ENCODE measurements around the gene MTA1.

The MTA1 gene

DNA sequence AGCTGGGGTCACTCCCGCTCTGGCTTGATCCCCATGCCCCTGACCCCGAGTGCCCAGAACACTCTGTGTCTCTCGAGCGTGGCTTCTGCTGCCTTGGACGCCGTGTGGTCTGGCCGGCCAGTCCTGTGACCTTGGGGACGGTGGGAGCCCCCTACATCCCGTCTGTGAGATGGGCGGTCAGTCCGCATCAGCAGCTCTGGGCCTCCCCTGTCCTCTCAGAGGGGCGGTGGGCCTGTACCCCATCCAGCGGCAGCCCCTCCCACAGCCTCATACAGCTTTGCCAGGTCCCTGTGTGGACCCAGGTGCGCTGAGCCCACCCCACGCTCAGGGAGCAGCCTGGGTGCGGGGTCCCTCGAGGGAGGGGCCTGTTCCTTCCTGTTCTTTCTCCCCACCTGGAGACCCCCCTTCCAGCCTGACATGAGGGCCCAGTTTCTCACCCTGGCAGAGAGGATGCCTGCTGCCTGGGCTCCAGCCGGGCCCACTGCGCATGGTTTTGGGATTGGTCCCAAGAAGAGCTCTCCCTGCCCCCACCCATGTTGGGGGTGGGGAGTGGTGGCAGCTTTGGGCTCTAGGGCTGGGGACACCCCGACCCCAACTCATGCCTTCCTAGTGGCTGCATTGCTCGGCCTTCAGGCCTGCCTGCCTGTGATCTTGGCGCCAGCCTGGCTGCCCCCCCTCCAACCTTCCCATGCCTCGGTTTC, 1.5 kb downstream of the MTA1 start:
- Mint-ChIP-seq H3K27ac (peak overlapping the region; percentile 91), H3K4me3 (peak overlapping the region; percentile 94), H3K27me3 (ENCODE audit: low read depth) (no peaks in the 10 kb centered on the region), H3K36me3 (ENCODE audit: low read depth) (peaks cover 15% of the 10 kb centered on the region), H3K4me1 (ENCODE audit: low read depth) (peaks cover 15% of the 10 kb centered on the region), H3K9me3 (no peaks in the 10 kb centered on the region)
- no peak for DNase-seq (ENCODE audit: low spot score)

GRCh38 chr14:105421723-105422615, 2.3 kb downstream of the MTA1 start:
- peaks cover 15% of the 10 kb centered on the region for H3K4me1 Mint-ChIP-seq (ENCODE audit: low read depth)
- H3K27ac Mint-ChIP-seq, result peak overlapping the region; percentile 82
- no peaks in the 10 kb centered on the region for H3K9me3 Mint-ChIP-seq
- H3K4me3 Mint-ChIP-seq, result peak overlapping the region; percentile 94
- no peaks in the 10 kb centered on the region for H3K27me3 Mint-ChIP-seq (ENCODE audit: low read depth)
- peaks cover 18% of the 10 kb centered on the region for H3K36me3 Mint-ChIP-seq (ENCODE audit: low read depth)
- no peak for DNase-seq (ENCODE audit: low spot score)

GRCh38 chr14:105422695-105423487, 3.3 kb downstream of the MTA1 start:
- Mint-ChIP-seq H3K4me3 (no peak overlapping the region), H3K36me3 (ENCODE audit: low read depth) (peaks cover 24% of the 10 kb centered on the region), H3K4me1 (ENCODE audit: low read depth) (peaks cover 15% of the 10 kb centered on the region), H3K27me3 (ENCODE audit: low read depth) (no peaks in the 10 kb centered on the region), H3K27ac (peak overlapping the region; percentile 41), H3K9me3 (no peaks in the 10 kb centered on the region)
- no peak for DNase-seq (ENCODE audit: low spot score)

GRCh38 chr14:105423488-105424195, 4.0 kb downstream of the MTA1 start:
- Mint-ChIP-seq H3K9me3 (no peaks in the 10 kb centered on the region), H3K36me3 (ENCODE audit: low read depth) (peaks cover 31% of the 10 kb centered on the region), H3K27ac (peak overlapping the region; percentile 26), H3K27me3 (ENCODE audit: low read depth) (no peaks in the 10 kb centered on the region), H3K4me3 (no peak overlapping the region), H3K4me1 (ENCODE audit: low read depth) (peaks cover 15% of the 10 kb centered on the region)
- DNase-seq (ENCODE audit: low spot score), result no peak

DNA sequence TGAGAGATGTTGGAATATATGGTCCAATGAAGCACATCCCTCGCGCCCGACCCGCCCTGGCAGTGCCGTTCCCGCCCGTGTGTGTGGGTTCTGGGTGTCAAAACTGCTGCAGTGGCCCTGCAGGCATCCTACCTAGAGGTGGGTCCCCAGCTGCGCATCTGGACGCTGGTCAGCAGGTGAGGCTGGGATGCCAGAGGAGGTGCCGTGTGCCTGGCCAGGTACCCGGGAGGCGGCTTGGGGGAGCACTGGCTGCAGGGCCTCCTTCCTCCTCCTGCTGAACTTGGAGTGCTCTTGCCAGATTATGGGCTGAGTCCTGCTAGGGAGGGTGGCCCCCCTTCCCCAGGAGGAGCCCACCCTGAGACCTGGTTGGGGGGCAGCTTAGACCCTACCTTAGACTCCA, 5.2 kb downstream of the MTA1 start:
- no peaks in the 10 kb centered on the region for H3K9me3 Mint-ChIP-seq
- H3K27me3 Mint-ChIP-seq (ENCODE audit: low read depth), result no peaks in the 10 kb centered on the region
- H3K36me3 Mint-ChIP-seq (ENCODE audit: low read depth), result peaks cover 33% of the 10 kb centered on the region
- no peak overlapping the region for H3K27ac Mint-ChIP-seq
- no peak for DNase-seq (ENCODE audit: low spot score)
- H3K4me3 Mint-ChIP-seq, result no peak overlapping the region
- peaks cover 15% of the 10 kb centered on the region for H3K4me1 Mint-ChIP-seq (ENCODE audit: low read depth)

DNA sequence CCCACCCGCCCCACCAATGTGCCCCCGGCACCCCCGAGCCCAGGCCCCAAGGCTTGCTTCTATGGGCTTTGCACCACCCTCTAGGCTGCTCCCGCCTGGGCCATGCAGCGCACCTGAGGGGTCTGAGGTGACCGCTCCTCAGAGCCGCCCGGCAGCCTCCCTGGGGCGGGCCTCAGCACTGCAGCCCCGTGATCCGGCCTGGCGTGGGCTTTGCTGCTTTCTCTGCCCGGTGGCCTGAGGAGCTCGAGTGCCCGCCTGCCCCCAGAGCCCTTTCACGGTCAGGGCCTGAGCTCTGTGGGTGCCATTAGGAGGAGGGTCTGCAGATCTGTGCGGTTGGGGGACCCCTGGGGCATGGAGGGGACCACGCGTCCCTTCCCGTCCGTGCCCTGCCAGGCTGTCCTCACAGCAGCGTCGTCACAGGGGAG, 6.2 kb downstream of the MTA1 start:
- DNase-seq (ENCODE audit: low spot score), result no peak
- Mint-ChIP-seq H3K27me3 (ENCODE audit: low read depth) (no peaks in the 10 kb centered on the region), H3K27ac (no peak overlapping the region), H3K36me3 (ENCODE audit: low read depth) (peaks cover 41% of the 10 kb centered on the region), H3K4me3 (no peak overlapping the region), H3K4me1 (ENCODE audit: low read depth) (peaks cover 13% of the 10 kb centered on the region), H3K9me3 (no peaks in the 10 kb centered on the region)

DNA sequence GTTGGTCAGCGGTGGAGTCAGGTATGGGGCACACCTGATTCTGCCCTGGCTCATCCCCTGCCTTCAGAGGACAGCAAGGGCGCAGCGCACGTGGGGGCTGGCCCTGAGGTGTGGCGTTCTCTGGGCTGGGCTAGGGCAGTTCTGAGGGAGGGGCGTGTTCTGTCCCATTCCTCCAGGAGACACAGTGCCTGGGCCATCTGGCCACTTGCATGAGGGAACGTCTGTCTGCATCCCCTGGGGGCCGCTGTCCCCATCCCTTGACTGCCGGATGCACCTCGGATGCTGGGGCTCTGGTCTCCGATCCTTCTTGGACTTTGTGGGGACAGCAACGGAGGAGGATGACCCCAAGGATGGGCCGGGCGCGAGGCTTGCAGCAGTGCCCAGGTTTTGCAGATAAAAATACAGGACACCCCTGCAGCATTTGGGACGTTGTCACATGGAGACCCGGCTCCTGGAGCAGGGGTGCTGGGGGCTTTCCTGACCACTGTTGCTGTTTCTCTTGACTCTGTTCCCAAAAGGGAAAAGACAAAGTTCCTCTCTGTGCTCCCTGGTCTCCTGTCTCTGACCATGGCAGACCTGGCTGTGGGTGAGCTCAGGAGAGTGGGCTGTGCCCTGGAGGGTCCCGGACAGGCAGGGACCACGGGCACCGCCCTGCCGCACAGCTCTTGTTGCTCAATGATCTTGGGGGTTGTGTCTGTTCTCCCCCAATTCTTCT, 6.9 kb downstream of the MTA1 start:
- Mint-ChIP-seq H3K4me3 (no peak overlapping the region), H3K9me3 (no peaks in the 10 kb centered on the region), H3K36me3 (ENCODE audit: low read depth) (peaks cover 44% of the 10 kb centered on the region), H3K4me1 (ENCODE audit: low read depth) (peaks cover 13% of the 10 kb centered on the region), H3K27me3 (ENCODE audit: low read depth) (no peaks in the 10 kb centered on the region), H3K27ac (no peak overlapping the region)
- no peak for DNase-seq (ENCODE audit: low spot score)

- Mint-ChIP-seq H3K4me3 (no peak overlapping the region), H3K36me3 (ENCODE audit: low read depth) (peaks cover 39% of the 10 kb centered on the region), H3K27ac (no peak overlapping the region), H3K9me3 (no peaks in the 10 kb centered on the region), H3K27me3 (ENCODE audit: low read depth) (no peaks in the 10 kb centered on the region), H3K4me1 (ENCODE audit: low read depth) (peaks cover 6% of the 10 kb centered on the region)
- DNase-seq (ENCODE audit: low spot score), result no peak
These were observed 7.8 kb downstream of the MTA1 start for GRCh38 chr14:105427412-105427811.

DNA sequence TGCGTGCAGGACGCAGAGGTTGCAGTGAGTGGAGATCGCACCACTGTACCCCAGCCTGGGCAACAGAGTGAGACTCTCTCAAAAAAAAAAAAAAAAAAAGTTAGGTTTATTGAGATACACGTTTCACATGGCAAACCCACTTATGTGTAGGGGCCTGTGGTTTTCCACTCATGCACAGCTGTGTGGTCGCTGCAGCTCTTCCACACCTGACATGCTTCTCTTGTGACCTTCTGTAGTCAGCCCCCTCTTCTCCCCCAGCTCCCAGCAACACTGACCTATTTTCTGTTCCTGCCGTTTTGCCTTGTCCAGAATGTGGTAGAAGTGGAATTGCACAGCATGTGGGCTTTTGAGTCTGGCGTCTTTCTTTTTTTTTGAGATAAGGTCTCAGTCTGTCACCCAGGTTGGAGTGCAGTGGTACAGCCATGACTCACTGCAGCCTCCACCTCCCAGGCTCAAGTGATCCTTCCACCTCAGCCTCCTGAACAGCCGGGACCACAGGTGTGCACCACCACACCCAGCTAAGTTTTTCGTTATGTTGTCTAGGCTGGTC, 8.4 kb downstream of the MTA1 start:
- Mint-ChIP-seq H3K27me3 (ENCODE audit: low read depth) (no peaks in the 10 kb centered on the region), H3K36me3 (ENCODE audit: low read depth) (peaks cover 37% of the 10 kb centered on the region), H3K4me3 (no peak overlapping the region), H3K4me1 (ENCODE audit: low read depth) (peaks cover 2% of the 10 kb centered on the region), H3K27ac (peak overlapping the region; percentile 20), H3K9me3 (no peaks in the 10 kb centered on the region)
- DNase-seq (ENCODE audit: low spot score), result no peak

GRCh38 chr14:105430042-105430441, 10.4 kb downstream of the MTA1 start:
- Mint-ChIP-seq H3K36me3 (ENCODE audit: low read depth) (peaks cover 39% of the 10 kb centered on the region), H3K27me3 (ENCODE audit: low read depth) (no peaks in the 10 kb centered on the region), H3K27ac (no peak overlapping the region), H3K4me3 (no peak overlapping the region), H3K9me3 (no peaks in the 10 kb centered on the region), H3K4me1 (ENCODE audit: low read depth) (no peaks in the 10 kb centered on the region)
- no peak for DNase-seq (ENCODE audit: low spot score)

- no peak for DNase-seq (ENCODE audit: low spot score)
- Mint-ChIP-seq H3K4me3 (no peak overlapping the region), H3K36me3 (ENCODE audit: low read depth) (peaks cover 39% of the 10 kb centered on the region), H3K27ac (no peak overlapping the region), H3K27me3 (ENCODE audit: low read depth) (no peaks in the 10 kb centered on the region), H3K4me1 (ENCODE audit: low read depth) (no peaks in the 10 kb centered on the region), H3K9me3 (no peaks in the 10 kb centered on the region)
These were observed 10.9 kb downstream of the MTA1 start for GRCh38 chr14:105430565-105430964.

GRCh38 chr14:105431256-105431655, 11.6 kb downstream of the MTA1 start:
- Mint-ChIP-seq H3K36me3 (ENCODE audit: low read depth) (peaks cover 42% of the 10 kb centered on the region), H3K4me3 (no peak overlapping the region), H3K27me3 (ENCODE audit: low read depth) (no peaks in the 10 kb centered on the region), H3K4me1 (ENCODE audit: low read depth) (no peaks in the 10 kb centered on the region), H3K9me3 (no peaks in the 10 kb centered on the region), H3K27ac (no peak overlapping the region)
- no peak for DNase-seq (ENCODE audit: low spot score)

GRCh38 chr14:105432657-105433056, 13.0 kb downstream of the MTA1 start:
- no peaks in the 10 kb centered on the region for H3K9me3 Mint-ChIP-seq
- H3K36me3 Mint-ChIP-seq (ENCODE audit: low read depth), result peaks cover 33% of the 10 kb centered on the region
- H3K27ac Mint-ChIP-seq, result no peak overlapping the region
- DNase-seq (ENCODE audit: low spot score), result no peak
- H3K4me1 Mint-ChIP-seq (ENCODE audit: low read depth), result no peaks in the 10 kb centered on the region
- H3K4me3 Mint-ChIP-seq, result no peak overlapping the region
- H3K27me3 Mint-ChIP-seq (ENCODE audit: low read depth), result no peaks in the 10 kb centered on the region

Measured in T-helper 2 cell treated with Interferon-gamma antibody and Interleukin-4, amounts not matched to agents 5 μg/mL and 100 μg/mL, for 36 hours (primary cell).